ENCODE results near the gene CCDC51. TPM values are rescaled to one million over a fixed set of nuclear protein-coding genes. Genes with fewer than 3 reads are reported as not detected.
A peak's percentile ranks its signal among the peaks of the same experiment; 100 is the strongest.

The CCDC51 gene
- total and polyA plus RNA-seq, 4 donors: 6.6 to 14.4 (median 11.1) TPM

DNA sequence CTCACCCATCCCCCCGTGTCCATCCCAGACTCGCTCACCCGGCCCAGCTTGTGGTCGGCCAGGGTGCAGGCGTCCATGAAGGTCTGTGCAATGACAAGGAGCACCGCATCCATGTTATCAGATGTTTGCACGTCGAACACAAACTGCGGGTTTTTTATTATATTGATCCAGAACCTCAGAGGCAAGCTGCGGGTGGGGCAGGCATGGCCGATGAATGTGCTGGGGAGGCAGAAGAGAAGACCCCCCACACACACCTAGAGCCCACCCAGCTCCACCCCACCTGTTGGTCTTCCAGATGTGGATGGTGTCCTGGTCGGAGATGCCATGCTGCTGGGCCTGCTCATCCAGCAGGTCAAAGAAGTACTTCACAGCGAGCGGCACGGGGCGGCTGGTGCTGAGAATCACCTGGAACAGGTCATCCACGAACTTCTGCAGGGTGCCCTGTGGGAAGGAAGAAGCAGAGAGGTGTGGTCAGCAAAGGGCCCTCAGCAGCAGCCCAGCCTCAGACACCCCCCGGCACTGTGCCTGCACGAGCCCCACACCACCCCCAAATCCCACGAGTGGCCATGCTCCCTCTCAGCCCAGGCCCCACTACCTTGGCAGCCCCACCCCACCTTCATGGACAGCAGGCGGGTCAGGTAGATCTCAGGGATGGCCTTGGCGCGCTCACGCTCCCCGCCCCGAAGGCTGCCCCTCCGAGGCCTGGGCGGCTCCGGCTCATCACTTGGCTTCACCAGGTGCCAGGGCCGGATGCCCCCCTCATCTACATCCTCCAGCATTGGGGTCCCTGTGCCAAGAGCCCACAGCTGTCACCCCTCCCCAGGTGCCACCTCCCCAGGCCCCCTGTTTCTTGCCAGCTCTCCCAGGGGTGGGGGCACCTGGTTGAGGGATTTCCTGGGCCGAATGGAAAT lies 30.4 kb downstream of the CCDC51 start:
- ATAC-seq (ENCODE audit: insufficient read depth, low FRiP score): no peak
- peaks cover 10 to 72% (median 41%) of the 10 kb centered on the region in 4 donors for H3K36me3 ChIP-seq (ENCODE audit: control insufficient read depth in 4 of 4, insufficient read depth in 4 of 4, low read length in 4 of 4)

GRCh38 chr3:48408823-48409281 lies 31.1 kb downstream of the CCDC51 start:
- H3K27ac ChIP-seq (ENCODE audit: low read depth in 1 of 2, low read length in 1 of 2): no peak overlapping the region
- DNase-seq (peak in 1 of 3 donors; percentile 9), ATAC-seq (ENCODE audit: insufficient read depth, low FRiP score) (no peak)
- no peak overlapping the region for H3K9ac ChIP-seq (ENCODE audit: insufficient read depth in 1 of 2, low read length in 2 of 2)
- no peaks in the 10 kb centered on the region for H3K9me3 ChIP-seq (ENCODE audit: control insufficient read depth in 4 of 4, insufficient read depth in 3 of 4, low read length in 3 of 4)
- WGBS, 2 donors: 86 to 96% methylated on average over 4 of the region's 4 CpGs
- no peaks in the 10 kb centered on the region for H3K4me1 ChIP-seq (ENCODE audit: control insufficient read depth in 5 of 5, insufficient read depth in 5 of 5, low read length in 5 of 5)
- peaks cover 10 to 71% (median 41%) of the 10 kb centered on the region in 4 donors for H3K36me3 ChIP-seq (ENCODE audit: control insufficient read depth in 4 of 4, insufficient read depth in 4 of 4, low read length in 4 of 4)
- H3K27me3 ChIP-seq (ENCODE audit: control insufficient read depth in 3 of 3, insufficient read depth in 3 of 3, low read length in 2 of 3): no peaks in the 10 kb centered on the region
- TF ChIP-seq, protein P1, sequence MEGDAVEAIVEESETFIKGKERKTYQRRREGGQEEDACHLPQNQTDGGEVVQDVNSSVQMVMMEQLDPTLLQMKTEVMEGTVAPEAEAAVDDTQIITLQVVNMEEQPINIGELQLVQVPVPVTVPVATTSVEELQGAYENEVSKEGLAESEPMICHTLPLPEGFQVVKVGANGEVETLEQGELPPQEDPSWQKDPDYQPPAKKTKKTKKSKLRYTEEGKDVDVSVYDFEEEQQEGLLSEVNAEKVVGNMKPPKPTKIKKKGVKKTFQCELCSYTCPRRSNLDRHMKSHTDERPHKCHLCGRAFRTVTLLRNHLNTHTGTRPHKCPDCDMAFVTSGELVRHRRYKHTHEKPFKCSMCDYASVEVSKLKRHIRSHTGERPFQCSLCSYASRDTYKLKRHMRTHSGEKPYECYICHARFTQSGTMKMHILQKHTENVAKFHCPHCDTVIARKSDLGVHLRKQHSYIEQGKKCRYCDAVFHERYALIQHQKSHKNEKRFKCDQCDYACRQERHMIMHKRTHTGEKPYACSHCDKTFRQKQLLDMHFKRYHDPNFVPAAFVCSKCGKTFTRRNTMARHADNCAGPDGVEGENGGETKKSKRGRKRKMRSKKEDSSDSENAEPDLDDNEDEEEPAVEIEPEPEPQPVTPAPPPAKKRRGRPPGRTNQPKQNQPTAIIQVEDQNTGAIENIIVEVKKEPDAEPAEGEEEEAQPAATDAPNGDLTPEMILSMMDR (IDR thresholded peaks at IDR 0.05; ENCODE audit: control extremely low read depth, extremely low read depth): no peak
- H3K4me3 ChIP-seq: no peak overlapping the region

More for the DNA sequence above, 30.4 kb downstream of the CCDC51 start:
- no peak overlapping the region for H3K4me3 ChIP-seq
- no peaks in the 10 kb centered on the region for H3K4me1 ChIP-seq (ENCODE audit: control insufficient read depth in 5 of 5, insufficient read depth in 5 of 5, low read length in 5 of 5)
- DNase-seq: peak in 1 of 3 donors; percentile 8
- TF ChIP-seq, protein P1 (IDR thresholded peaks at IDR 0.05; ENCODE audit: control extremely low read depth, extremely low read depth): no peak
- no peak overlapping the region for H3K27ac ChIP-seq (ENCODE audit: low read depth in 1 of 2, low read length in 1 of 2)
- H3K9ac ChIP-seq (ENCODE audit: insufficient read depth in 1 of 2, low read length in 2 of 2): no peak overlapping the region
- H3K9me3 ChIP-seq (ENCODE audit: control insufficient read depth in 4 of 4, insufficient read depth in 3 of 4, low read length in 3 of 4): no peaks in the 10 kb centered on the region
- H3K27me3 ChIP-seq (ENCODE audit: control insufficient read depth in 3 of 3, insufficient read depth in 3 of 3, low read length in 2 of 3): no peaks in the 10 kb centered on the region
- WGBS, 2 donors: 95 to 96% methylated on average over 31 of the region's 31 CpGs

DNA sequence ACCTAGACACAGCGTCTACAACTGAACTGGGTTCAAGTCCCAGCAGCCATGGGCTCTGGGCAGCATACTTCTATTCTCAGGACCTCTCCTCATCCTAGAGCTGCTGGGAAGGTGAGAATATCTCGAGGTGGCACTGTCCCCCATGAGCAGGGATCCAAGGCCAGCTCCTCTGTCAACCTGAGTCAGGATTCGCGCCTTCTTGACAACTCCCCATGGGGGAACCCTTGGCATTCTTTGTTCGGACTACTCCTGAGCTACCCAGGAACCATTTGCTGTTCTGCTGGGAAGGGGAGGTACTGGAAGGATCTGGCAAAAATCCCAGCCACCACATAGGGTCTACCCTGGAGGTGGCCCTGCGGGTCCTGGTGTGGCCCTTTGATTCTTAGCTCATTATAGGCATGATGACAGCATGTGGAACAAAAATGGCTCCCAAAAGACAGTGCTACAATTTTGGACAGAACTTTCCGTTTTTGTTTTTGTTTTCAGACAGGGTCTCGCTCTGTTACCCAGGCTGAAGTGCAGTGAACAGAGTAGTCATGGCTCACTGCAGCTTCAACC lies 32.3 kb downstream of the CCDC51 start:
- WGBS, 2 donors: 90 to 93% methylated on average over 8 of the region's 8 CpGs
- H3K9me3 ChIP-seq (ENCODE audit: control insufficient read depth in 4 of 4, insufficient read depth in 3 of 4, low read length in 3 of 4): no peaks in the 10 kb centered on the region
- no peaks in the 10 kb centered on the region for H3K27me3 ChIP-seq (ENCODE audit: control insufficient read depth in 3 of 3, insufficient read depth in 3 of 3, low read length in 2 of 3)
- H3K27ac ChIP-seq (ENCODE audit: low read depth in 1 of 2, low read length in 1 of 2): no peak overlapping the region
- H3K9ac ChIP-seq (ENCODE audit: insufficient read depth in 1 of 2, low read length in 2 of 2): no peak overlapping the region
- TF ChIP-seq, protein P1 (IDR thresholded peaks at IDR 0.05; ENCODE audit: control extremely low read depth, extremely low read depth): no peak
- no peak overlapping the region for H3K4me3 ChIP-seq
- ATAC-seq (ENCODE audit: insufficient read depth, low FRiP score) (no peak), DNase-seq (peak in 1 of 3 donors; percentile 8)
- H3K36me3 ChIP-seq (ENCODE audit: control insufficient read depth in 4 of 4, insufficient read depth in 4 of 4, low read length in 4 of 4): peaks cover 10 to 64% (median 34%) of the 10 kb centered on the region in 4 donors
- no peaks in the 10 kb centered on the region for H3K4me1 ChIP-seq (ENCODE audit: control insufficient read depth in 5 of 5, insufficient read depth in 5 of 5, low read length in 5 of 5)

Measured in lung (tissue), 12 donors.